GM20000 (cell line): ENCODE data around the gene PAK6.

ENCODE experiments used
- DNase-seq: peaks from one replicate; pipeline ENCODE4 v3.0.0; 2012; ENCODE audit warnings: low spot score
- CTCF ChIP-seq: IDR thresholded peaks from 2 replicates; pipeline ENCODE4 v1.5.1; 2012; ENCODE audit warnings: mild to moderate bottlenecking, control low read depth; ENCODE audit errors: extremely low read depth, missing control alignments

The PAK6 gene

GRCh38 chr15:40241269-40242212, 2.7 kb downstream of the PAK6 start:
- TF ChIP-seq CTCF = no peak
- peak; percentile 10 for DNase-seq

- no peak for TF ChIP-seq CTCF
- no peak for DNase-seq
These were observed 3.3 kb downstream of the PAK6 start for GRCh38 chr15:40242213-40242599.

- peak; percentile 14 for DNase-seq
- TF ChIP-seq CTCF = no peak
These were observed 3.7 kb downstream of the PAK6 start for GRCh38 chr15:40242601-40243000.

GRCh38 chr15:40243126-40243810, 4.4 kb downstream of the PAK6 start:
- no peak for TF ChIP-seq CTCF
- DNase-seq = no peak

GRCh38 chr15:40244961-40245523, 6.2 kb downstream of the PAK6 start:
- no peak for DNase-seq
- TF ChIP-seq CTCF = no peak

GRCh38 chr15:40245666-40246450, 7.0 kb downstream of the PAK6 start:
- no peak for TF ChIP-seq CTCF
- no peak for DNase-seq
